A549 (cell line): ENCODE measurements around the gene NFKBIE. TPM values are rescaled to one million over a fixed set of nuclear protein-coding genes. Genes with fewer than 3 reads are reported as not detected.

Experiments used
- ATAC-seq, 2 experiments: fragments of 200-7000 bp in 1 of 2; fragments of >200 bp in 1 of 2; cut with Nextera tagmentation in 1 of 2; cut with Tn5 transposase in 1 of 2; 3 replicates each; pipeline versions ENCODE4 v1.8.0 to v1.9.1; 2018 to 2020; ENCODE audit warnings: mild to moderate bottlenecking in 1 of 2, moderate library complexity in 1 of 2
- CTCF ChIA-PET: fragments of 300-600 bp; sonication (Branson Sonifier 250); formaldehyde crosslinking; extraction: SDS; loops from one replicate; lab custom pipeline; 2021; ENCODE audit warnings: antibody characterized with exemption, inconsistent platforms; lab: Yijun Ruan, JAX
- POLR2A ChIA-PET: fragments of 350-600 bp; formaldehyde crosslinking; extraction: SDS; loops from one replicate; lab custom pipeline; 2021; ENCODE audit warnings: antibody characterized with exemption, inconsistent platforms; lab: Yijun Ruan, JAX
- DNase-seq, 2 experiments: peaks; one replicate each; pipeline versions ENCODE4 v3.0.0 to v3.0.0-alpha.2; 2011 to 2016; ENCODE audit warnings: low read depth in 1 of 2, low spot score in 1 of 2
- FAIRE-seq: peaks from 2 replicates; lab custom pipeline; 2011; peaks lifted over from hg19 to GRCh38; lab: Jason Lieb, UNC
- H3K27ac ChIP-seq, 2 experiments: fragments of >200 bp; sonication (Bioruptor Twin); formaldehyde crosslinking; 3 replicates each; pipeline ENCODE4 v1.5.1; 2016 to 2017
- H3K4me1 ChIP-seq: fragments of >200 bp; sonication (Bioruptor Twin); formaldehyde crosslinking; 3 replicates; pipeline ENCODE4 v1.6.1; 2016
- H3K4me2 ChIP-seq: fragments of >200 bp; sonication (Bioruptor Twin); formaldehyde crosslinking; 3 replicates; pipeline ENCODE4 v1.6.1; 2016
- H3K4me3 ChIP-seq: fragments of >200 bp; sonication (Bioruptor Twin); formaldehyde crosslinking; 3 replicates; pipeline ENCODE4 v1.5.1; 2016
- H3K9me3 ChIP-seq: fragments of >200 bp; sonication (Bioruptor Twin); formaldehyde crosslinking; 3 replicates; pipeline ENCODE4 v1.6.1; 2016
- CBX8 ChIP-seq: fragments of 200-600 bp; sonication (generic); IDR thresholded peaks from 2 replicates; pipeline ENCODE4 v1.6.1; 2016
- EP300 ChIP-seq, 2 experiments: fragments of >200 bp; sonication (Bioruptor Twin); formaldehyde crosslinking; IDR thresholded peaks; 2 replicates in 1 of 2; 3 replicates in 1 of 2; pipeline ENCODE4 v1.6.1; 2016 to 2017
- ESRRA ChIP-seq: fragments of 150-350 bp; IDR thresholded peaks from 2 replicates; pipeline ENCODE4 v1.6.1; 2014; ENCODE audit warnings: mild to moderate bottlenecking, low read length, borderline replicate concordance
- GATA3 ChIP-seq: IDR thresholded peaks from 2 replicates; pipeline ENCODE4 v1.6.1; 2012; ENCODE audit warnings: borderline replicate concordance
- HDAC2 ChIP-seq: fragments of 200-600 bp; sonication (generic); IDR thresholded peaks from 2 replicates; pipeline ENCODE4 v1.6.1; 2016
- HOXB5 ChIP-seq: fragments of 250-450 bp; sonication (Bioruptor Pico); IDR thresholded peaks from 2 replicates; pipeline ENCODE4 v1.5.0; 2020; ENCODE audit warnings: mild to moderate bottlenecking, moderate library complexity
- JUN ChIP-seq, 2 experiments: fragments of >200 bp; sonication (Bioruptor Twin); formaldehyde crosslinking; IDR thresholded peaks; 2 replicates in 1 of 2; 3 replicates in 1 of 2; pipeline ENCODE4 v1.6.1; 2016 to 2017
- JUNB ChIP-seq: fragments of >200 bp; sonication (Bioruptor Twin); formaldehyde crosslinking; IDR thresholded peaks from 2 replicates; pipeline ENCODE4 v1.6.1; 2016
- KDM5A ChIP-seq: fragments of 200-600 bp; sonication (generic); IDR thresholded peaks from 2 replicates; pipeline ENCODE4 v1.6.1; 2016; ENCODE audit warnings: antibody characterized with exemption, mild to moderate bottlenecking
- MAZ ChIP-seq: fragments of 150-350 bp; IDR thresholded peaks from 2 replicates; pipeline ENCODE4 v1.6.1; 2014; ENCODE audit warnings: antibody characterized with exemption, low read depth, low read length, borderline replicate concordance
- MYC ChIP-seq: IDR thresholded peaks from 2 replicates; pipeline ENCODE4 v1.6.1; 2012; ENCODE audit warnings: mild to moderate bottlenecking, inconsistent platforms, low read length, improper control_type of control experiment, borderline replicate concordance
- NPAS2 ChIP-seq: fragments of 250-450 bp; sonication (Bioruptor Pico); IDR thresholded peaks from 2 replicates; pipeline ENCODE4 v1.8.0; 2022; ENCODE audit warnings: mild to moderate bottlenecking, moderate library complexity, borderline replicate concordance
- NR3C1 ChIP-seq: fragments of >200 bp; sonication (Bioruptor Twin); formaldehyde crosslinking; IDR thresholded peaks from 3 replicates; pipeline ENCODE4 v1.6.1; 2017
- POLR2A ChIP-seq: IDR thresholded peaks from 2 replicates; pipeline ENCODE4 v1.6.1; 2012; ENCODE audit warnings: mild to moderate bottlenecking, low read length
- RAD21 ChIP-seq, 2 experiments: fragments of >200 bp in 1 of 2; sonication (Bioruptor Twin) in 1 of 2; formaldehyde crosslinking in 1 of 2; IDR thresholded peaks in 1 of 2; conservative IDR thresholded peaks in 1 of 2; 2 replicates in 1 of 2; 3 replicates in 1 of 2; pipeline ENCODE4 v1.6.1; 2012 to 2018; ENCODE audit warnings: inconsistent platforms in 1 of 2
- SREBF2 ChIP-seq: fragments of 450-650 bp; IDR thresholded peaks from 2 replicates; pipeline ENCODE4 v1.6.1; 2014; ENCODE audit warnings: mild to moderate bottlenecking, moderate library complexity
- TP53 ChIP-seq: fragments of 250-450 bp; sonication (Bioruptor Pico); IDR thresholded peaks from 2 replicates; pipeline ENCODE4 v1.5.0; 2021; ENCODE audit warnings: mild to moderate bottlenecking, moderate library complexity
- ZFP36 ChIP-seq: fragments of 450-650 bp; IDR thresholded peaks from 2 replicates; pipeline ENCODE4 v1.6.1; 2014; ENCODE audit warnings: borderline replicate concordance; ENCODE audit not compliant: partially characterized antibody
- ZNF302 ChIP-seq: fragments of 250-450 bp; sonication (Bioruptor Pico); IDR thresholded peaks from 2 replicates; pipeline ENCODE4 v1.9.0; 2021; ENCODE audit warnings: inconsistent platforms, mild to moderate bottlenecking, moderate library complexity
- ZSCAN20 ChIP-seq: fragments of 250-450 bp; sonication (Bioruptor Pico); IDR thresholded peaks from 2 replicates; pipeline ENCODE4 v1.8.0; 2022; ENCODE audit warnings: mild to moderate bottlenecking, moderate library complexity
- WGBS: methylation state at CpG from one replicate; pipeline ENCODE4 v1.1.6; 2017; ENCODE audit errors: missing lambda C conversion rate; 5-methylcytosine and 5-hydroxymethylcytosine counted together
- polyA plus RNA-seq, 4 experiments: library from polyadenylated mRNA; depleted of rRNA in 3 of 4; stranded (reverse); fragments of >200 nt; fragmentation: RNase III in 1 of 4; extraction: RNeasy Plus Mini Kit Qiagen cat#74134 plus additional on column Dnase treatment in 1 of 4; gene quantifications; 2 replicates in 3 of 4; 3 replicates in 1 of 4; pipeline ENCODE4 v1.2.3, GENCODE V29; 2011 to 2017
- TF ChIP-seq, protein P1 (sequence below): fragments of 250-450 bp; sonication (Bioruptor Pico); IDR thresholded peaks from 2 replicates; pipeline ENCODE4 v1.5.0; 2020; ENCODE audit warnings: low read depth, mild to moderate bottlenecking, moderate library complexity
- TF ChIP-seq, protein P2 (sequence below): fragments of 450-650 bp; IDR thresholded peaks from 2 replicates; pipeline ENCODE4 v1.6.1; 2014; ENCODE audit warnings: antibody characterized with exemption
- TF ChIP-seq, protein P3 (sequence below): fragments of 150-350 bp; IDR thresholded peaks from 2 replicates; pipeline ENCODE4 v1.6.1; 2014; ENCODE audit warnings: low read depth, mild to moderate bottlenecking, low read length

NFKBIE gene
- polyA plus RNA-seq, 2 of the 4 experiments (the other 2 are of a cell fraction) = 6.0 to 6.3 TPM

DNA sequence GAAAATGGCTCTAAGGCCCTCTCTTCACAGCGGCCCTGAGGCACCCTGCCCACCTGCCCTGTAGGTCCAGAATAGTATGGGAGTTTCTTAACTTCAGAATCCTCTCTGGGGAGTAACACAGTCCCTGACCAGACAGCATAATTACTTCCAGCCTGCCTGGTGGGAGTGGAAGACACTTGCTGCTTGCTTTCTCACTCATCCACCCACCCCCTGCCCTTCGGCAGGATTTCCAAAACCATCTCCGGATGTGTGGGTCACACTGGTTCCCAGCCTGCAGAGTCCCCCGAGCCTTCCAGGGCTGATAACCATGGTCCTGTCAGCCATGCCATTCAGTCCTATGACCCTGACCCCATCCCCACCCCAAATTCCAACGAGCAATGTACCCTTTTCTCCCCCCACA lies 36.5 kb downstream of the NFKBIE start:
- Histone ChIP-seq H3K9me3 (no peaks in the 10 kb centered on the region), H3K27ac (no peak overlapping the region), H3K4me2 (no peak overlapping the region), H3K4me3 (no peak overlapping the region), H3K4me1 (peaks cover 28% of the 10 kb centered on the region)
- no peak for DNase-seq
- POLR2A ChIA-PET = no interaction called here
- 81% methylated on average over 5 of the region's 5 CpGs for WGBS
- CTCF ChIA-PET = interaction anchor here (1.8 to 9.2 kb wide), 3 partner anchors 7 to 58 kb away, joined by 7 to 111 read pairs (median 9); no protein-coding TSS in a partner anchor
- no peak for ATAC-seq
- no peak for TF ChIP-seq POLR2A
- TF ChIP-seq GATA3 = no peak
- no peak for TF ChIP-seq MYC
- FAIRE-seq = no peak

DNA sequence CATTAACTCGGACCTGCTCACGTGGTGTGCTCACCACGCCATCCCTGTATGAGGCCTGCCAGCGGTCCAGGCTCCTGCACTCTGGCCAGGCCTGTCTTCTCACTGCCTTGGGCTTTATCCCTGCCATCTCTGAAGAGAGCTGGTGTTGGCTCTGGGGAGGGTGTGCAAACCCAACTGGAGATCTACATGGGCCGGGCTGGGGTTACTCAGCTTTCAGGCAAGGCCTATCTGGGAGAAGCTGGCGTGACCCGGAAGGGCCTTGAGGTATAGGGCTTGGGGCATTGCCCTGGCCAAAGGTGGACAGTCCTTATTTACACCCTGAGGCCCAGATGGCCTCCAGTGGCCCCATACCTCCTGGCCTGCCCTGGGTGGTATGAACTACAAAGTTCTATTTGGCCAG lies 36.9 kb downstream of the NFKBIE start:
- H3K4me1 ChIP-seq = peaks cover 25% of the 10 kb centered on the region; the same call in 2 of the 3 replicates
- ATAC-seq (no peak), FAIRE-seq (no peak), DNase-seq (no peak)
- H3K4me3 ChIP-seq = no peak overlapping the region
- no peak overlapping the region for H3K4me2 ChIP-seq
- CTCF ChIA-PET = interaction anchor here (0.6 to 9.2 kb wide), 4 partner anchors 7 to 61 kb away, joined by 5 to 111 read pairs (median 8); no protein-coding TSS in a partner anchor
- no peaks in the 10 kb centered on the region for H3K9me3 ChIP-seq
- H3K27ac ChIP-seq = no peak overlapping the region
- WGBS = 100% methylated on average over 6 of the region's 7 CpGs
- POLR2A ChIA-PET = no interaction called here
- TF ChIP-seq HOXB5 (CRISPR knock-in tag) (no peak), SREBF2 (no peak), ZFP36 (no peak), RAD21 (conservative IDR thresholded peaks at IDR 0.05 in 1 of 2, IDR thresholded peaks at IDR 0.05 in 1 of 2) (no peak), JUN (IDR thresholded peaks at IDR 0.05) (no peak), KDM5A (no peak), MAZ (no peak)
- TF ChIP-seq, all 56 proteins: peak for 0

DNA sequence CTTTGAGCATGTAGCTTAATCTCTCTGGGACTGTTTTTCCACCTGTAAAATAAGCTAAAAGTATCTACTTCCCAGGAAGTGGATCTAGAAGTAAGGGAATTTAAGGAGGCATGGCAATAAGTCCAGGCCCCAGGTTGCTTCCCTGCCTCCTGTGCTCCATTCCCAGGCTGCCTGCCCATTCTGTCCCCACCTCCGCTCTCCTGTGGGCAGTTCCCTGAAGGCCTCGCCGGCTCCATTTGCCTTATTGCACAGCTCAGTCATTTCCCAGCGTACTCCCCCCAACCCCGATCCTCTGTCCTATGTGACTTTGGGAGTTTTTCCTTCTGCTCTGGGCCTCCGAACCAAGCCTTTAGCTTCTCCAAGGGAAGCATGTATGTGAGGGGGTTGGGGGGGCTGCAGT lies 37.3 kb downstream of the NFKBIE start:
- TF ChIP-seq, protein P1, sequence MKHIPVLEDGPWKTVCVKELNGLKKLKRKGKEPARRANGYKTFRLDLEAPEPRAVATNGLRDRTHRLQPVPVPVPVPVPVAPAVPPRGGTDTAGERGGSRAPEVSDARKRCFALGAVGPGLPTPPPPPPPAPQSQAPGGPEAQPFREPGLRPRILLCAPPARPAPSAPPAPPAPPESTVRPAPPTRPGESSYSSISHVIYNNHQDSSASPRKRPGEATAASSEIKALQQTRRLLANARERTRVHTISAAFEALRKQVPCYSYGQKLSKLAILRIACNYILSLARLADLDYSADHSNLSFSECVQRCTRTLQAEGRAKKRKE = no peak
- TF ChIP-seq CBX8 = no peak
- TF ChIP-seq GATA3 = no peak
- no peak for TF ChIP-seq KDM5A
- TF ChIP-seq SREBF2 = no peak
- no peak for TF ChIP-seq ZSCAN20 (CRISPR knock-in tag)
- no peak for TF ChIP-seq ZFP36
- no peak for TF ChIP-seq HDAC2
- TF ChIP-seq, protein P2, sequence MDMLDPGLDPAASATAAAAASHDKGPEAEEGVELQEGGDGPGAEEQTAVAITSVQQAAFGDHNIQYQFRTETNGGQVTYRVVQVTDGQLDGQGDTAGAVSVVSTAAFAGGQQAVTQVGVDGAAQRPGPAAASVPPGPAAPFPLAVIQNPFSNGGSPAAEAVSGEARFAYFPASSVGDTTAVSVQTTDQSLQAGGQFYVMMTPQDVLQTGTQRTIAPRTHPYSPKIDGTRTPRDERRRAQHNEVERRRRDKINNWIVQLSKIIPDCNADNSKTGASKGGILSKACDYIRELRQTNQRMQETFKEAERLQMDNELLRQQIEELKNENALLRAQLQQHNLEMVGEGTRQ = no peak
- TF ChIP-seq NR3C1 = no peak
- TF ChIP-seq NPAS2 = no peak
- TF ChIP-seq ZNF302 (CRISPR knock-in tag) = no peak
- ChIA-PET CTCF (interaction anchor here (0.6 to 9.2 kb wide), 4 partner anchors 8 to 60 kb away, joined by 5 to 111 read pairs (median 8); no protein-coding TSS in a partner anchor), POLR2A (no interaction called here)
- no peak overlapping the region for H3K4me2 ChIP-seq
- 87% methylated on average over 6 of the region's 6 CpGs for WGBS
- H3K4me3 ChIP-seq = no peak overlapping the region
- no peak for DNase-seq
- ATAC-seq = no peak
- H3K9me3 ChIP-seq = no peaks in the 10 kb centered on the region
- FAIRE-seq = no peak
- peaks cover 25% of the 10 kb centered on the region; the same call in 2 of the 3 replicates for H3K4me1 ChIP-seq
- no peak overlapping the region for H3K27ac ChIP-seq

DNA sequence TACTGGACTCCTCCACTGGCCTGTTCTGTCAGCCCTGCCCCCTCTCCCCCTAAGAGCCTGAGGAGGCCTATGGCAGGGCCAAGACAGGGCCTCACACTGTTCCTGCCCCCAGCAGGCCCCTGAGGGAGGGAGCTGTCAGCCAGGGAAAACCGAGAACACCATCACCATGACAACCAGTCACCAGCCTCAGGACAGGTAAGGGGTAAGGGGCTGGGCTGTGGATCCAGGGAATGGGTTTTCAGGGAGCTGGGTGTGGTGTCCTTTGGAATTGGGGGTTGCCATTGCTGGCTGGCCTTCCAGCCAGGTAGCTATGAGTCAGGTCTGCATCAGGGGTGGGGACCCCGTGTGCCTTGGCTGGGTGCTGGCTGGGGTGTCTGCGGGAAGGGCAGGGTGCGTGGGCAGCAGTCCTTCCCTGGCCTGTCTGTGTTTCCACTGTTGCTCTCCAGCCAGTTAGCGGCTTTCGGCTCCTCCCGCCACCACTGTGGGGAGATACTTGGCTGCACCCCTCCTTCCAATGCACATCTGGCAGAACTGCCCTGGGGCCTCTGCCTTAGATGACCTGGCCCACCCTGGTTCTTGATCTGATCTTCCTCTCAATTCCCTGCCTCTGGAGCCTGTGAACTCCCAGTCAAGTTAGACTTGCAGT lies 38.1 kb downstream of the NFKBIE start:
- no peaks in the 10 kb centered on the region for H3K9me3 ChIP-seq
- DNase-seq = no peak
- no peak for ATAC-seq
- H3K27ac ChIP-seq = no peak overlapping the region
- WGBS = 52% methylated on average over 3 of the region's 7 CpGs
- no peak overlapping the region for H3K4me2 ChIP-seq
- no peak overlapping the region for H3K4me3 ChIP-seq
- H3K4me1 ChIP-seq = peaks cover 33% of the 10 kb centered on the region
- POLR2A ChIA-PET = no interaction called here
- no peak for TF ChIP-seq JUNB
- TF ChIP-seq, protein P3, sequence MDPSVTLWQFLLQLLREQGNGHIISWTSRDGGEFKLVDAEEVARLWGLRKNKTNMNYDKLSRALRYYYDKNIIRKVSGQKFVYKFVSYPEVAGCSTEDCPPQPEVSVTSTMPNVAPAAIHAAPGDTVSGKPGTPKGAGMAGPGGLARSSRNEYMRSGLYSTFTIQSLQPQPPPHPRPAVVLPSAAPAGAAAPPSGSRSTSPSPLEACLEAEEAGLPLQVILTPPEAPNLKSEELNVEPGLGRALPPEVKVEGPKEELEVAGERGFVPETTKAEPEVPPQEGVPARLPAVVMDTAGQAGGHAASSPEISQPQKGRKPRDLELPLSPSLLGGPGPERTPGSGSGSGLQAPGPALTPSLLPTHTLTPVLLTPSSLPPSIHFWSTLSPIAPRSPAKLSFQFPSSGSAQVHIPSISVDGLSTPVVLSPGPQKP = no peak
- TF ChIP-seq ESRRA = no peak
- no peak for TF ChIP-seq EP300 (IDR thresholded peaks at IDR 0.05)
- TF ChIP-seq TP53 = no peak
- CTCF ChIA-PET = interaction anchor here (0.9 to 9.2 kb wide), 4 partner anchors 8 to 57 kb away, joined by 3 to 111 read pairs (median 8); no protein-coding TSS in a partner anchor
- no peak for FAIRE-seq
